Calu3 (cell line): ENCODE data around the gene PDGFA. TPM values are rescaled to one million over a fixed set of nuclear protein-coding genes. Genes with fewer than 3 reads are reported as not detected.

Source experiments
- BruUV-seq: library from RNA; stranded (reverse); fragments of 400-500 nt; replicated peaks from 2 replicates; lab custom pipeline; 2021; lab: Mats Ljungman, UMichigan
- CTCF ChIA-PET: fragments of 300-600 bp; sonication (Branson Sonifier 250); formaldehyde crosslinking; loops from one replicate; lab custom pipeline; 2022; ENCODE audit warnings: antibody characterized with exemption; lab: Charles Lee
- DNase-seq: peaks from one replicate; pipeline ENCODE4 v3.0.0; 2022
- H3K27ac Mint-ChIP-seq: one replicate; pipeline ENCODE4 v1.8.0; 2022; ENCODE audit warnings: mixed read lengths; ENCODE audit not compliant: unreplicated experiment
- H3K27me3 Mint-ChIP-seq: one replicate; pipeline ENCODE4 v1.8.0; 2022; ENCODE audit warnings: mixed read lengths; ENCODE audit not compliant: unreplicated experiment
- H3K36me3 Mint-ChIP-seq: one replicate; pipeline ENCODE4 v1.8.0; 2022; ENCODE audit warnings: mild to moderate bottlenecking, moderate library complexity, mixed read lengths; ENCODE audit not compliant: insufficient read depth, unreplicated experiment
- H3K4me1 Mint-ChIP-seq: one replicate; pipeline ENCODE4 v1.8.0; 2022; ENCODE audit warnings: mild to moderate bottlenecking, low read depth, mixed read lengths; ENCODE audit not compliant: unreplicated experiment
- H3K4me3 Mint-ChIP-seq: one replicate; pipeline ENCODE4 v1.8.0; 2022; ENCODE audit warnings: mild to moderate bottlenecking, low read depth, moderate library complexity, mixed read lengths; ENCODE audit not compliant: unreplicated experiment
- H3K9me3 Mint-ChIP-seq: one replicate; pipeline ENCODE4 v1.8.0; 2022; ENCODE audit warnings: low read depth, mixed read lengths; ENCODE audit not compliant: unreplicated experiment
- intact Hi-C: fragments of 100-400 bp; cut with micrococcal nuclease; formaldehyde crosslinking; loops from one replicate; pipeline ENCODE4 v1.10.0; 2022; ENCODE audit not compliant: unreplicated experiment
- total RNA-seq: library from RNA; stranded (reverse); gene quantifications from 2 replicates; pipeline ENCODE4 v1.2.3, GENCODE V29; 2022
- TF ChIP-seq, protein P1 (sequence below): fragments of 200-600 bp; IDR thresholded peaks from one replicate; pipeline ENCODE4 v1.8.0; 2022; ENCODE audit warnings: antibody characterized with exemption; ENCODE audit not compliant: unreplicated experiment

PDGFA gene
- total RNA-seq, 1 experiment from 2014 or later: 4.5 TPM

DNA sequence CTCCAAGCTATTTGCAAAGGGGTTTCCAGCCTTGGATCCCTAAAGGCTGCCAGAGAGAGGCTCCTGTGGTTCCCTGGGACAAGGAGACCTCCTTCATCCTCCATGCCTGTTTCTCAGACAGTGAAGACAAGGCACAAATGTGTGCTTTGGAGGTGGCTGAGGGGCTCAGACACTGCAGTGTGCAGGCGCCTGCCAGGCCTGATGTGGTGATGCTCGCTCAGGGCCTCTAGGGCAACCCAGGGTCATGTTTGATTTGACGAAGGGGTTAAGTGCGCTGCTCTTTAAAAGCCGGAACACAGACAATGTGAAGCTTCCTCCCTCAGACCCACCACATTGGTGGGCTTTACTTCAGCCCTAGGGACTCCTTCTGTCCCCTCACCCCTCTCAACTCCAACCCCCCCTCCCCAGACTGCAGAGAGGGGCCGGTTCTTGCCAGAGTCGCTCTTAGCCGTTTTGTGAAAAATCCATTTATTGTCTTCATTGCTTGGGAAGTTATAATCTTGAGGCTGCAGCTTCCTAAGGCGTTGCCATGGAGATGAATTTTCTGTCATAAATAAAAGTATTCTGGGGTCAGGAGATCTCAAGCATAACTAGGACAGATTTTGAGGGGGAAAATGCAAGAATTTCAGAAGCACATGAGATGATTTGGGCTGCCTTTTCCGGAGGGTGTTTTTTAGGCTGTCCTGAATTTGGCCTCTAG lies 35.8 kb downstream of the PDGFA start:
- Mint-ChIP-seq H3K36me3 (peaks cover 6% of the 10 kb centered on the region), H3K9me3 (peaks cover 11% of the 10 kb centered on the region), H3K27ac (no peak overlapping the region), H3K4me3 (no peak overlapping the region), H3K27me3 (peaks cover 92% of the 10 kb centered on the region), H3K4me1 (peaks cover 12% of the 10 kb centered on the region)
- CTCF ChIA-PET: no interaction called here
- intact Hi-C loops: no loop called here
- no TSS peak for BruUV-seq
- TF ChIP-seq, protein P1, sequence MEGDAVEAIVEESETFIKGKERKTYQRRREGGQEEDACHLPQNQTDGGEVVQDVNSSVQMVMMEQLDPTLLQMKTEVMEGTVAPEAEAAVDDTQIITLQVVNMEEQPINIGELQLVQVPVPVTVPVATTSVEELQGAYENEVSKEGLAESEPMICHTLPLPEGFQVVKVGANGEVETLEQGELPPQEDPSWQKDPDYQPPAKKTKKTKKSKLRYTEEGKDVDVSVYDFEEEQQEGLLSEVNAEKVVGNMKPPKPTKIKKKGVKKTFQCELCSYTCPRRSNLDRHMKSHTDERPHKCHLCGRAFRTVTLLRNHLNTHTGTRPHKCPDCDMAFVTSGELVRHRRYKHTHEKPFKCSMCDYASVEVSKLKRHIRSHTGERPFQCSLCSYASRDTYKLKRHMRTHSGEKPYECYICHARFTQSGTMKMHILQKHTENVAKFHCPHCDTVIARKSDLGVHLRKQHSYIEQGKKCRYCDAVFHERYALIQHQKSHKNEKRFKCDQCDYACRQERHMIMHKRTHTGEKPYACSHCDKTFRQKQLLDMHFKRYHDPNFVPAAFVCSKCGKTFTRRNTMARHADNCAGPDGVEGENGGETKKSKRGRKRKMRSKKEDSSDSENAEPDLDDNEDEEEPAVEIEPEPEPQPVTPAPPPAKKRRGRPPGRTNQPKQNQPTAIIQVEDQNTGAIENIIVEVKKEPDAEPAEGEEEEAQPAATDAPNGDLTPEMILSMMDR: no peak
- no peak for DNase-seq

DNA sequence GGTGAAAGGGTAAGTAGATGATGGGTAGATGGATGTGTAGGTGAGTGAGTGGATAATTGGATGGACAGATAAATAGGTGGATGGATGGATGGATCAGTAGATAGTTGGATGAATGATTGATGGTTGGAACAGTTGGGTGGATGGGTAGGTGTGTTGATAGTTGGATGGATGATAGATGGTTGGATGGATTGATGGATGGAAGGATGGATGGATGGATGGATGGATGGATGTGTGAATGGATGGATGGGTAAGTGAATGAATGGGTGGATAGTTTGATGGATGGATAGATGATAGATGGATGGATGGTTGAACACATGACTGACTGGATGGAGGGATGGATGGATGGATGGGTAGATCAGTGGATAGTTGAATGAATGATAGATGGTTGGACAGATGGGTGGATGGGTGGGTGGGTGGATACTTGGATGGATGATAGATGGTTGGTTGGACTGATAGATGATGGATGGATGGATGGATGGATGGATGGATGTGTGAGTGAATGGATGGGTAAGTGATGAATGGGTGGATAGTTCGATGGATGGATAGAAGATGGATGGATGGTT lies 37.0 kb downstream of the PDGFA start:
- Mint-ChIP-seq H3K27ac (no peak overlapping the region), H3K9me3 (peaks cover 11% of the 10 kb centered on the region), H3K36me3 (peaks cover 9% of the 10 kb centered on the region), H3K4me1 (peaks cover 16% of the 10 kb centered on the region), H3K4me3 (no peak overlapping the region), H3K27me3 (peaks cover 93% of the 10 kb centered on the region)
- intact Hi-C loops: no loop called here
- TF ChIP-seq, protein P1: no peak
- no TSS peak for BruUV-seq
- DNase-seq: no peak
- CTCF ChIA-PET: no interaction called here

DNA sequence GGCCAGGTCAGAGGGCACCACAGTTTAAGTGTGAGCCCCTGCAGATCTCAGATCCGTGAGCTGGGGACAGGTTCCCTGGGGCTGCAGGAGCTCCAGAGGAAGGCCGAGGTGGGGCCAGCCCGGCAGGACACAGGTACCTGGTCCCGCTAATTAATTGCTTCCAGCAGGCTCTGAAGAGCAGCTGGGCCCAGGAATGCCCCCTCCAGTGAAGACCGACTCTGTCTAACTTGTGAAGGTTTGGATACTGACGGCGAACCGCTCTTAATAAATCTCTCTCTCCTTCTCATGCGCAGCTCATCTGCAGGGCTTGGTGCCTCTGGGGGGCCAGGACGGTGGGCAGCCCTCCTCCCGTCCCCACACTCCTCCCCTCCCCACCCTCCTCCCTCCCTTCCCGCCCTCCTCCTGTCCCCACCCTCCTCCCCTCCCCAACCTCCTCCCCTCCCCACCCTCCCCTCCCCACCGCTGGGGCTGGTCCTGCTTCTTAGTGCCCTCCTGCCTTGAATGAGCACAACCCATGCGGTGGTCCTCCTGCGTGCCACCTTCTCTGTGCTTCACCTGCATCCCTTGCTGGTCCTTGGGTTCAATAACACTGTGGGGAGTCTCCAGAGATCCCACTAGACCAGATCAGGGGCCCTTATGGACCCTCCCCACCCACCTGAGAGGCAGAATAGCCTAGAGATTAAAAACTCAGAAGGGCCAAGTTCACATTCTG lies 38.3 kb downstream of the PDGFA start:
- H3K27ac Mint-ChIP-seq: no peak overlapping the region
- H3K4me3 Mint-ChIP-seq: no peak overlapping the region
- peaks cover 15% of the 10 kb centered on the region for H3K36me3 Mint-ChIP-seq
- H3K27me3 Mint-ChIP-seq: peaks cover 83% of the 10 kb centered on the region
- H3K9me3 Mint-ChIP-seq: peaks cover 11% of the 10 kb centered on the region
- CTCF ChIA-PET: interaction anchor here (2.2 kb wide), 1 partner anchor 22 kb away, joined by 5 read pairs; no protein-coding TSS in a partner anchor
- intact Hi-C loops: no loop called here
- no peak for DNase-seq
- BruUV-seq: no TSS peak
- TF ChIP-seq, protein P1: no peak
- peaks cover 14% of the 10 kb centered on the region for H3K4me1 Mint-ChIP-seq

GRCh38 chr7:480531-481218 lies 39.0 kb downstream of the PDGFA start:
- Mint-ChIP-seq H3K27me3 (peaks cover 76% of the 10 kb centered on the region), H3K36me3 (peaks cover 17% of the 10 kb centered on the region), H3K27ac (no peak overlapping the region), H3K4me1 (peaks cover 8% of the 10 kb centered on the region), H3K9me3 (peaks cover 11% of the 10 kb centered on the region), H3K4me3 (no peak overlapping the region)
- BruUV-seq: no TSS peak
- CTCF ChIA-PET: interaction anchor here (2.2 kb wide), 1 partner anchor 23 kb away, joined by 5 read pairs; no protein-coding TSS in a partner anchor
- TF ChIP-seq, protein P1: no peak
- peak; percentile 55 for DNase-seq
- intact Hi-C loops: no loop called here
